Measurements from ENCODE around the gene SLC28A2. TPM values are rescaled to one million over a fixed set of nuclear protein-coding genes. Genes with fewer than 3 reads are reported as not detected.
"Not testable (repeated sequence)": the region's sequence is repeated elsewhere in the genome, so short reads cannot be mapped to it uniquely, and the experiment has no call there.

Gene SLC28A2
- total and polyA plus RNA-seq, 4 donors: 0.10 to 1.5 (median 0.25) TPM

DNA sequence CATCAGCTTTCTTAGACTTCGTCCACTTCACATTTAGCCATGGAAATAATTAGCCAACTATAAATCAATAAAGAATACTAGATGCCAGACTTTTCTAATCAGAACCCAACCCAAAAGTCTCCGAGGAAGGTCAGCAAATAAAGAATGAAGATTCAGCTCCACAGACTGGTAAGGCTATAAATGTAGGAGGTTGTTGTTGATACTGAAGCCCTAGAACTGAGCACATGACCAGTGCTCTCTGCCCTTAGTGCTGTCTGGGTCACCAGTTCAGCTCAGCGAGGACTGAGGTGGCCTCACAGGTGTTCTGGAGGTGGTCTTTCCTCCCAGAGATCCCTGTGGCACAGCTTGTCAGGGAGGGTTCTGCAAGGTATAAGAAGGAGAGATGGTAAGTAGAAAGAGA lies 20.9 kb upstream of the SLC28A2 start:
- Histone ChIP-seq H3K36me3 (ENCODE audit: control insufficient read depth in 4 of 4, insufficient read depth in 4 of 4, low read length in 4 of 4) (no peaks in the 10 kb centered on the region), H3K4me1 (ENCODE audit: control insufficient read depth in 5 of 5, insufficient read depth in 5 of 5, low read length in 5 of 5) (no peaks in the 10 kb centered on the region), H3K27me3 (ENCODE audit: control insufficient read depth in 3 of 3, insufficient read depth in 3 of 3, low read length in 2 of 3) (no peaks in the 10 kb centered on the region), H3K9me3 (ENCODE audit: control insufficient read depth in 4 of 4, insufficient read depth in 3 of 4, low read length in 3 of 4) (peaks cover 0 to 8% (median 2%) of the 10 kb centered on the region in 4 donors), H3K4me3 (no peak overlapping the region), H3K27ac (ENCODE audit: low read depth in 1 of 2, low read length in 1 of 2) (no peak overlapping the region), H3K9ac (ENCODE audit: insufficient read depth in 1 of 2, low read length in 2 of 2) (no peak overlapping the region)
- TF ChIP-seq, protein P1, sequence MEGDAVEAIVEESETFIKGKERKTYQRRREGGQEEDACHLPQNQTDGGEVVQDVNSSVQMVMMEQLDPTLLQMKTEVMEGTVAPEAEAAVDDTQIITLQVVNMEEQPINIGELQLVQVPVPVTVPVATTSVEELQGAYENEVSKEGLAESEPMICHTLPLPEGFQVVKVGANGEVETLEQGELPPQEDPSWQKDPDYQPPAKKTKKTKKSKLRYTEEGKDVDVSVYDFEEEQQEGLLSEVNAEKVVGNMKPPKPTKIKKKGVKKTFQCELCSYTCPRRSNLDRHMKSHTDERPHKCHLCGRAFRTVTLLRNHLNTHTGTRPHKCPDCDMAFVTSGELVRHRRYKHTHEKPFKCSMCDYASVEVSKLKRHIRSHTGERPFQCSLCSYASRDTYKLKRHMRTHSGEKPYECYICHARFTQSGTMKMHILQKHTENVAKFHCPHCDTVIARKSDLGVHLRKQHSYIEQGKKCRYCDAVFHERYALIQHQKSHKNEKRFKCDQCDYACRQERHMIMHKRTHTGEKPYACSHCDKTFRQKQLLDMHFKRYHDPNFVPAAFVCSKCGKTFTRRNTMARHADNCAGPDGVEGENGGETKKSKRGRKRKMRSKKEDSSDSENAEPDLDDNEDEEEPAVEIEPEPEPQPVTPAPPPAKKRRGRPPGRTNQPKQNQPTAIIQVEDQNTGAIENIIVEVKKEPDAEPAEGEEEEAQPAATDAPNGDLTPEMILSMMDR (IDR thresholded peaks at IDR 0.05; ENCODE audit: control extremely low read depth, extremely low read depth): no peak
- DNase-seq: no peak
- ATAC-seq (ENCODE audit: insufficient read depth, low FRiP score): no peak
- 83 to 93% methylated on average over 3 of the region's 3 CpGs for WGBS, 2 donors

GRCh38 chr15:45231864-45232562 lies 20.0 kb upstream of the SLC28A2 start:
- DNase-seq (no peak), ATAC-seq (ENCODE audit: insufficient read depth, low FRiP score) (no peak)
- WGBS, 2 donors: 87 to 90% methylated on average over 4 of the region's 4 CpGs
- Histone ChIP-seq H3K4me1 (ENCODE audit: control insufficient read depth in 5 of 5, insufficient read depth in 5 of 5, low read length in 5 of 5) (no peaks in the 10 kb centered on the region), H3K27ac (ENCODE audit: low read depth in 1 of 2, low read length in 1 of 2) (no peak overlapping the region), H3K9me3 (ENCODE audit: control insufficient read depth in 4 of 4, insufficient read depth in 3 of 4, low read length in 3 of 4) (peaks cover 0 to 8% (median 2%) of the 10 kb centered on the region in 4 donors), H3K36me3 (ENCODE audit: control insufficient read depth in 4 of 4, insufficient read depth in 4 of 4, low read length in 4 of 4) (no peaks in the 10 kb centered on the region), H3K4me3 (no peak overlapping the region), H3K9ac (ENCODE audit: insufficient read depth in 1 of 2, low read length in 2 of 2) (no peak overlapping the region), H3K27me3 (ENCODE audit: control insufficient read depth in 3 of 3, insufficient read depth in 3 of 3, low read length in 2 of 3) (no peaks in the 10 kb centered on the region)
- TF ChIP-seq, protein P1 (IDR thresholded peaks at IDR 0.05; ENCODE audit: control extremely low read depth, extremely low read depth): no peak

DNA sequence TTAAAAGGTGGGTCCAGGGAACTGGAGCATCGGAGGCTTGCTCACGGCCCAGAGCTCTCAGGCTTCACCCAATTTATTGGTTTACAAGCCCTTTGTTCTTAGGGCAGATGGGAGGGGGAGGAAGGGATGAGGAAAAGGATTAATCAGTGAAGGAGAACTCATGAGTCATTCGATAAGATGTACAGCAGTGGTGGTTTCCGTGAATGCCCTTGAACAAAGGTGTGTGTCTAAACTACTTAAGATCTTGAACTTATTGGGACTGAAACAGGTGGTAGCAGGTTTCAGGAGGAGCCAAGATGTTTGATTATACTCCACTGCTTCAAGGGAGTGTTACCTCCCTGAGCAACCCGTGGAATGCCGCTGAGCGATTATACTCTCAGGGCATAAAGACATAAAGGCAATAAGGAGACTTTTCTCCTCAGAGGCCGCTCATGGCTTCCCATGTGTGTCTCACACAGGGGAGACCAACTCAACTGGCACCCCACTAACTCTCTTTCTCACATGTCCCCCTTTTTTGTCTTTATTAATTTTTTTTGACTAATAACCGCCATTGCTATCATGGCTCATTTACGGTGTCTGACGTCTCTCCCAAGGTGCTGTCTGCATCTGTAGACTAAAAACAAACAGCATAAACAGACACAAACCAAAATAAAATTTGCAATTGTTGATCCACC lies 17.3 kb upstream of the SLC28A2 start:
- no peak overlapping the region for H3K27ac ChIP-seq (ENCODE audit: low read depth in 1 of 2, low read length in 1 of 2)
- H3K9ac ChIP-seq (ENCODE audit: insufficient read depth in 1 of 2, low read length in 2 of 2): no peak overlapping the region
- no peaks in the 10 kb centered on the region for H3K27me3 ChIP-seq (ENCODE audit: control insufficient read depth in 3 of 3, insufficient read depth in 3 of 3, low read length in 2 of 3)
- H3K9me3 ChIP-seq (ENCODE audit: control insufficient read depth in 4 of 4, insufficient read depth in 3 of 4, low read length in 3 of 4): peaks cover 0 to 10% (median 3%) of the 10 kb centered on the region in 4 donors
- TF ChIP-seq, protein P1 (IDR thresholded peaks at IDR 0.05; ENCODE audit: control extremely low read depth, extremely low read depth): no peak
- no peaks in the 10 kb centered on the region for H3K36me3 ChIP-seq (ENCODE audit: control insufficient read depth in 4 of 4, insufficient read depth in 4 of 4, low read length in 4 of 4)
- ATAC-seq (ENCODE audit: insufficient read depth, low FRiP score): no peak
- DNase-seq: no peak
- no peak overlapping the region for H3K4me3 ChIP-seq
- no peaks in the 10 kb centered on the region for H3K4me1 ChIP-seq (ENCODE audit: control insufficient read depth in 5 of 5, insufficient read depth in 5 of 5, low read length in 5 of 5)
- WGBS, 2 donors: 74 to 75% methylated on average over 10 to 11 of the region's 11 CpGs

GRCh38 chr15:45236806-45237205 lies 15.2 kb upstream of the SLC28A2 start:
- not testable (repeated sequence) for DNase-seq; H3K36me3 ChIP-seq (ENCODE audit: control insufficient read depth in 4 of 4, insufficient read depth in 4 of 4, low read length in 4 of 4); H3K27me3 ChIP-seq (ENCODE audit: control insufficient read depth in 3 of 3, insufficient read depth in 3 of 3, low read length in 2 of 3); H3K27ac ChIP-seq (ENCODE audit: low read depth in 1 of 2, low read length in 1 of 2); H3K4me3 ChIP-seq; ATAC-seq (ENCODE audit: insufficient read depth, low FRiP score); H3K9ac ChIP-seq (ENCODE audit: insufficient read depth in 1 of 2, low read length in 2 of 2); H3K4me1 ChIP-seq (ENCODE audit: control insufficient read depth in 5 of 5, insufficient read depth in 5 of 5, low read length in 5 of 5)
- 63 to 64% methylated on average over 6 of the region's 6 CpGs for WGBS, 2 donors
- peaks cover 0 to 21% (median 14%) of the 10 kb centered on the region in 4 donors for H3K9me3 ChIP-seq (ENCODE audit: control insufficient read depth in 4 of 4, insufficient read depth in 3 of 4, low read length in 3 of 4)

Data from lung (tissue), 12 donors.